Osteoblast (primary cell): ENCODE data around the gene TRMT5. TPM values are rescaled to one million over a fixed set of nuclear protein-coding genes. Genes with fewer than 3 reads are reported as not detected.

Source experiments
- DNase-seq: peaks from one replicate; pipeline ENCODE4 v3.0.0; 2011; ENCODE audit warnings: low spot score, mixed read lengths; ENCODE audit not compliant: insufficient read length; ENCODE audit errors: missing footprints
- H2AFZ ChIP-seq: 2 replicates; pipeline ENCODE4 v1.6.0; 2011; ENCODE audit warnings: mild to moderate bottlenecking, low read length
- H3K27ac ChIP-seq: 2 replicates; pipeline ENCODE4 v1.5.1; 2011; ENCODE audit warnings: mild to moderate bottlenecking, low read depth, low read length, moderate library complexity
- H3K27me3 ChIP-seq: 2 replicates; pipeline ENCODE4 v1.6.0; 2012; ENCODE audit warnings: mild to moderate bottlenecking, control low read depth, inconsistent platforms, low read length, moderate library complexity; ENCODE audit not compliant: insufficient read depth
- H3K36me3 ChIP-seq: 2 replicates; pipeline ENCODE4 v1.5.1; 2011; ENCODE audit warnings: mild to moderate bottlenecking, low read length, control low read depth, moderate library complexity; ENCODE audit not compliant: insufficient read depth
- H3K4me1 ChIP-seq: 2 replicates; pipeline ENCODE4 v1.5.1; 2011; ENCODE audit warnings: mild to moderate bottlenecking, low read length, control low read depth, moderate library complexity; ENCODE audit not compliant: insufficient read depth
- H3K4me2 ChIP-seq: 2 replicates; pipeline ENCODE4 v1.6.0; 2011; ENCODE audit warnings: mild to moderate bottlenecking, low read length; ENCODE audit not compliant: insufficient read depth
- H3K4me3 ChIP-seq: fragments of 200-600 bp; sonication (generic); 3 replicates; pipeline ENCODE4 v1.5.1; 2012; ENCODE audit warnings: mild to moderate bottlenecking, low read length, inconsistent platforms; ENCODE audit not compliant: insufficient read depth
- H3K79me2 ChIP-seq: 2 replicates; pipeline ENCODE4 v1.6.0; 2012; ENCODE audit warnings: mild to moderate bottlenecking, low read length, control low read depth, inconsistent platforms; ENCODE audit not compliant: insufficient read depth
- H3K9me3 ChIP-seq: 2 replicates; pipeline ENCODE4 v1.5.1; 2011; ENCODE audit warnings: low read depth, low read length, control low read depth
- H4K20me1 ChIP-seq: 2 replicates; pipeline ENCODE4 v1.6.0; 2012; ENCODE audit warnings: mild to moderate bottlenecking, low read length, control low read depth; ENCODE audit not compliant: insufficient read depth
- total RNA-seq: library from RNA; depleted of rRNA; stranded (reverse); fragments of >200 nt; gene quantifications from 2 replicates; pipeline ENCODE4 v1.2.3, GENCODE V29; 2012
- TF ChIP-seq, protein P1 (sequence below): IDR thresholded peaks from 2 replicates; pipeline ENCODE4 v1.5.1; 2011; ENCODE audit warnings: mild to moderate bottlenecking, low read depth, low read length, moderate library complexity; ENCODE audit errors: extremely low read depth

The TRMT5 gene
- total RNA-seq, 1 donor, result 13.8 TPM

DNA sequence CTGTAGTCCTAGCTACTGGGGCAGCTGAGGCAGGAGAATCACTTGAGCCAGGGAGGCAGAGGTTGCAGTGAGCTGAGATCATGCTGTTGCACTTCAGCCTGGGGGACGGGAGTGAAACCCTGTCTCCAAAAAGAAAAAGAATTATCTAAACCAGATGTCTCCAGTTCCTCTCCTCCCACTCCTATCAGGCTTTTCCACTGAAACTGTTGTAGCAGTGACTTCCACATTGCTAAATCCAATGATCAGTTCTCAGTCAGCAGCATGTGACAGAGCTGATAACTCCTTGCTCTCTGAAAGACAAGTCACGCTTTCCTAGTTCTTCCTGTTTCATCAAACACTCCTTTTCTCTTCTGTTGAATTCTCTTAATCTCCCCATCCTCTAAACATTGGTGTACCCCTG lies 8.7 kb upstream of the TRMT5 start:
- H3K27me3 ChIP-seq, result no peaks in the 10 kb centered on the region
- no peaks in the 10 kb centered on the region for H3K9me3 ChIP-seq
- TF ChIP-seq, protein P1, sequence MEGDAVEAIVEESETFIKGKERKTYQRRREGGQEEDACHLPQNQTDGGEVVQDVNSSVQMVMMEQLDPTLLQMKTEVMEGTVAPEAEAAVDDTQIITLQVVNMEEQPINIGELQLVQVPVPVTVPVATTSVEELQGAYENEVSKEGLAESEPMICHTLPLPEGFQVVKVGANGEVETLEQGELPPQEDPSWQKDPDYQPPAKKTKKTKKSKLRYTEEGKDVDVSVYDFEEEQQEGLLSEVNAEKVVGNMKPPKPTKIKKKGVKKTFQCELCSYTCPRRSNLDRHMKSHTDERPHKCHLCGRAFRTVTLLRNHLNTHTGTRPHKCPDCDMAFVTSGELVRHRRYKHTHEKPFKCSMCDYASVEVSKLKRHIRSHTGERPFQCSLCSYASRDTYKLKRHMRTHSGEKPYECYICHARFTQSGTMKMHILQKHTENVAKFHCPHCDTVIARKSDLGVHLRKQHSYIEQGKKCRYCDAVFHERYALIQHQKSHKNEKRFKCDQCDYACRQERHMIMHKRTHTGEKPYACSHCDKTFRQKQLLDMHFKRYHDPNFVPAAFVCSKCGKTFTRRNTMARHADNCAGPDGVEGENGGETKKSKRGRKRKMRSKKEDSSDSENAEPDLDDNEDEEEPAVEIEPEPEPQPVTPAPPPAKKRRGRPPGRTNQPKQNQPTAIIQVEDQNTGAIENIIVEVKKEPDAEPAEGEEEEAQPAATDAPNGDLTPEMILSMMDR, result no peak
- peaks cover 30% of the 10 kb centered on the region for H3K36me3 ChIP-seq
- peaks cover 30% of the 10 kb centered on the region for H3K79me2 ChIP-seq
- no peak overlapping the region for H3K27ac ChIP-seq
- H4K20me1 ChIP-seq, result no peaks in the 10 kb centered on the region
- no peaks in the 10 kb centered on the region for H3K4me1 ChIP-seq
- no peak overlapping the region for H3K4me2 ChIP-seq
- no peak for DNase-seq
- no peak overlapping the region for H3K4me3 ChIP-seq
- H2AFZ ChIP-seq, result no peak overlapping the region

DNA sequence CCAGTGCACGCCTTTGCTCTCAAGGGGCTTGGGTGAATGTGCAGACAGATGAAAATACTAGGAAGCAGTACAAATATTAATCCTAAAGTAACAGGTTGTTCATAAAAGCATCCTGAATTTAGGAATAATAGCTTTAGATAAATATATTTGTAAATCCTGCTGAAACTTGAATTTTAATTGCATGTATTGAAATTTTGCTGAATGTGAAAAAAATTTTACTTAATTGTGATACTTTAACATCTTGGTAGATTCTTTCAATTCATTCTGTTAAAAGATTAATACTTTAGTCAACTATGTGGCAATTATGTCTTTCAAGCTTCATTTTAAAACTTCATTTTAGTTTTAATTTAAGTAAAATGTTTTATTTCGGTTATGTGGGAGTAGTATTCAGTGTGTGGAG lies 5.6 kb upstream of the TRMT5 start:
- H3K27ac ChIP-seq, result no peak overlapping the region
- H3K27me3 ChIP-seq, result no peaks in the 10 kb centered on the region
- H3K9me3 ChIP-seq, result no peaks in the 10 kb centered on the region
- H3K4me3 ChIP-seq, result no peak overlapping the region
- H3K4me2 ChIP-seq, result no peak overlapping the region
- DNase-seq, result no peak
- H3K4me1 ChIP-seq, result peaks cover 13% of the 10 kb centered on the region
- H4K20me1 ChIP-seq, result no peaks in the 10 kb centered on the region
- H2AFZ ChIP-seq, result no peak overlapping the region
- TF ChIP-seq, protein P1, result no peak
- H3K36me3 ChIP-seq, result peaks cover 25% of the 10 kb centered on the region
- H3K79me2 ChIP-seq, result peaks cover 43% of the 10 kb centered on the region

DNA sequence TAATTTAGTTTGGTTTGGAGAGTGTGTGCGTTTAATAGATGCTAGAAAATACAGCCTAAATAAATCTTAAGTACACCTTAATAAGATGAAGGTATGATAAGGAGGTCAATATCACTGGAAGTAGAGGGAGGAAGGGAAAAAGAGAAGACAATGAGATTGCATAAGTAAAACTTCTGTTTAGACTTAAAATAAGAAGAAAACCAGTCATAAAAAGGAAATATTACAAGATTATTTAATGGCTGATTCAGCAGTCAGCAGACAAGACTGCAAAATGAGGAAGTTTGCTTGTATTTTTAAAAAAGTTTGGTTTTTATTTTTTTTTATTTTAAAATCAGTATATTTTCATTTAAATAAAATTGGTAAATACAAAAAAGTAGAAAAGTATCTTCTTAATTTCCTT lies 3.3 kb upstream of the TRMT5 start:
- Histone ChIP-seq H3K27me3 (no peaks in the 10 kb centered on the region), H2AFZ (no peak overlapping the region), H3K36me3 (peaks cover 20% of the 10 kb centered on the region), H3K27ac (no peak overlapping the region), H3K79me2 (peaks cover 56% of the 10 kb centered on the region), H3K9me3 (no peaks in the 10 kb centered on the region), H3K4me1 (peaks cover 26% of the 10 kb centered on the region), H4K20me1 (no peaks in the 10 kb centered on the region), H3K4me3 (no peak overlapping the region), H3K4me2 (no peak overlapping the region)
- no peak for DNase-seq
- TF ChIP-seq, protein P1, result no peak

DNA sequence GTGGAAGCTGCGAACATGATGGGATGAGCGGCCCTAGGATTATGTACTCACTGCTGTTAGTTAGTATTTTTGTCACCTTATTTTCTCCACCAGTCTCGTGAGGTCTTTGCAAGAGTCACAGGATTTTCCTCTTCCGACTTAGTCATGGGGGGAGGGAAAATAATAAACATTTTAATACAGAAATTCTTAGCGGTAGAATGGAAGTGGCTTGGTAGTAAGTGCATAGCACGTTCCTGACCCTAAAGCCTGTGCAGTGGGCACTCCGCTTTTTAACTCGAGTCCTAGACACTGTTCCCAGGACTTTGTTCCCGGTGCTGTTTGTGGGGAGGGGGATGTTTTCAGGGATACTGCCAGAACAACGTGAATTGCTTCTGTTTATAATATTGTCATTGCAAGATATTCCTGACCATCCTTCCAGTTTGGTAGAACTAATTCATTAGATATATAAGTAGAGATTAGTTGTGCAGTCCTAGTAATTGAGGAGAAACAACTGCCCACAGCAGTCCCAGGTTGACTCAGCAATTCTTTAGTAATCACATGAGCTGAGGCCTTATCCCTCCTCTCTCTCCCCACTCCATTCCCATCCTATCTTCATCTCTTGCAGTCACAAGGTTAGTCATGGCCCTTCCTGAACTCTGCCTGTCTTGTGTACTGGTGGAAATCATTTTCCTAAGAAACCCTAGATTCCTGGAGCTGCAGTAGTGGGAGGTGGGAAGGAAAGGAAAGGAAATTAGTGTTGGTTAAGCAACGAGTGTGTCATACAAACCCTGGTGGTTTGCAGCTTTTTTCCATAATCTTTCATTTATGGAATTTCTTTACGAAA lies 965 bp upstream of the TRMT5 start:
- peak overlapping the region; percentile 94 for H3K4me2 ChIP-seq
- peaks cover 13% of the 10 kb centered on the region for H3K36me3 ChIP-seq
- peaks cover 56% of the 10 kb centered on the region for H3K79me2 ChIP-seq
- no peaks in the 10 kb centered on the region for H3K9me3 ChIP-seq
- no peaks in the 10 kb centered on the region for H3K27me3 ChIP-seq
- H3K27ac ChIP-seq, result peak overlapping the region; percentile 96
- no peaks in the 10 kb centered on the region for H4K20me1 ChIP-seq
- TF ChIP-seq, protein P1, result no peak
- H2AFZ ChIP-seq, result peak overlapping the region; percentile 92
- H3K4me1 ChIP-seq, result peaks cover 26% of the 10 kb centered on the region
- H3K4me3 ChIP-seq, result peak overlapping the region; percentile 91
- DNase-seq, result peak; percentile 65
